Mesodermal cell (in vitro differentiated cells): ENCODE data around the gene PLPP3.

Source experiments
- H3K27ac ChIP-seq: 2 replicates; pipeline ENCODE4 v1.7.0; 2013; ENCODE audit warnings: mild to moderate bottlenecking, low read depth, low read length, moderate library complexity; ENCODE audit not compliant: severe bottlenecking
- H3K36me3 ChIP-seq: 2 replicates; pipeline ENCODE4 v1.7.1; 2013; ENCODE audit warnings: mild to moderate bottlenecking, low read length, moderate library complexity; ENCODE audit not compliant: control insufficient read depth, insufficient read depth
- H3K4me1 ChIP-seq: one replicate; pipeline ENCODE4 v1.7.1; 2013; ENCODE audit warnings: mild to moderate bottlenecking, low read length; ENCODE audit not compliant: insufficient read depth, control insufficient read depth, poor library complexity, severe bottlenecking
- H3K4me3 ChIP-seq: 2 replicates; pipeline ENCODE4 v1.7.0; 2013; ENCODE audit warnings: low read length, control low read depth, mild to moderate bottlenecking; ENCODE audit not compliant: insufficient read depth, poor library complexity, severe bottlenecking; ENCODE audit errors: extremely low read depth
- H3K9me3 ChIP-seq: 2 replicates; pipeline ENCODE4 v1.7.1; 2013; ENCODE audit warnings: mild to moderate bottlenecking, low read length, moderate library complexity; ENCODE audit not compliant: control insufficient read depth
- WGBS, 2 experiments: methylation state at CpG; one replicate each; pipeline ENCODE4 v1.1.5; 2013; ENCODE audit warnings: missing lambda C conversion rate in 2 of 2; ENCODE audit not compliant: insufficient coverage in 2 of 2; 5-methylcytosine and 5-hydroxymethylcytosine counted together

Gene PLPP3

GRCh38 chr1:56547473-56547872, 31.9 kb downstream of the PLPP3 start:
- peaks cover 10% of the 10 kb centered on the region for H3K4me1 ChIP-seq
- no peaks in the 10 kb centered on the region for H3K9me3 ChIP-seq
- no peak overlapping the region for H3K27ac ChIP-seq
- WGBS, 2 experiments: 86% methylated on average over 1 of the region's 1 CpG; no CpG with 5 or more reads in 1 of the 2 experiments
- no peak overlapping the region for H3K4me3 ChIP-seq
- H3K36me3 ChIP-seq: no peaks in the 10 kb centered on the region

GRCh38 chr1:56545711-56546110, 33.7 kb downstream of the PLPP3 start:
- Histone ChIP-seq H3K36me3 (no peaks in the 10 kb centered on the region), H3K4me1 (peaks cover 5% of the 10 kb centered on the region), H3K27ac (no peak overlapping the region), H3K4me3 (no peak overlapping the region), H3K9me3 (no peaks in the 10 kb centered on the region)
- 90 to 100% methylated on average over 5 to 7 of the region's 8 CpGs for WGBS, 2 experiments

GRCh38 chr1:56543783-56544612, 35.4 kb downstream of the PLPP3 start:
- 86 to 89% methylated on average over 1 of the region's 2 CpGs for WGBS, 2 experiments
- H3K36me3 ChIP-seq: no peaks in the 10 kb centered on the region

GRCh38 chr1:56542651-56543050, 36.7 kb downstream of the PLPP3 start:
- H3K27ac ChIP-seq: no peak overlapping the region
- H3K4me3 ChIP-seq: no peak overlapping the region
- 96 to 98% methylated on average over 4 to 5 of the region's 5 CpGs for whole genome bisulfite sequencing, 2 experiments
- no peaks in the 10 kb centered on the region for H3K9me3 ChIP-seq
- no peaks in the 10 kb centered on the region for H3K36me3 ChIP-seq
- H3K4me1 ChIP-seq: no peaks in the 10 kb centered on the region

More at GRCh38 chr1:56543783-56544612, 35.4 kb downstream of the PLPP3 start:
- no peaks in the 10 kb centered on the region for H3K9me3 ChIP-seq
- no peaks in the 10 kb centered on the region for H3K4me1 ChIP-seq
- no peak overlapping the region for H3K4me3 ChIP-seq
- H3K27ac ChIP-seq: no peak overlapping the region

- Histone ChIP-seq H3K4me1 (no peaks in the 10 kb centered on the region), H3K27ac (no peak overlapping the region), H3K4me3 (no peak overlapping the region), H3K36me3 (peaks cover 4% of the 10 kb centered on the region), H3K9me3 (no peaks in the 10 kb centered on the region)
- 100% methylated on average over 1 of the region's 1 CpG; no CpG with 5 or more reads in 1 of the 2 experiments for WGBS, 2 experiments
Measured at GRCh38 chr1:56541408-56541807, 38.0 kb downstream of the PLPP3 start.

GRCh38 chr1:56540467-56540866, 38.9 kb downstream of the PLPP3 start:
- H3K9me3 ChIP-seq: no peaks in the 10 kb centered on the region
- no peak overlapping the region for H3K27ac ChIP-seq
- no peak overlapping the region for H3K4me3 ChIP-seq
- WGBS, 2 experiments: 100% methylated on average over 1 of the region's 2 CpGs; no CpG with 5 or more reads in 1 of the 2 experiments
- no peaks in the 10 kb centered on the region for H3K4me1 ChIP-seq
- peaks cover 10% of the 10 kb centered on the region for H3K36me3 ChIP-seq

- no peak overlapping the region for H3K27ac ChIP-seq
- H3K4me3 ChIP-seq: no peak overlapping the region
- no peaks in the 10 kb centered on the region for H3K9me3 ChIP-seq
- H3K4me1 ChIP-seq: no peaks in the 10 kb centered on the region
- 50 to 57% methylated on average over 1 to 2 of the region's 2 CpGs for WGBS, 2 experiments
- H3K36me3 ChIP-seq: peaks cover 19% of the 10 kb centered on the region
Measured at GRCh38 chr1:56539520-56539931, 39.8 kb downstream of the PLPP3 start.

GRCh38 chr1:56538532-56538931, 40.8 kb downstream of the PLPP3 start:
- Histone ChIP-seq H3K4me3 (no peak overlapping the region), H3K36me3 (peaks cover 29% of the 10 kb centered on the region), H3K27ac (no peak overlapping the region), H3K9me3 (no peaks in the 10 kb centered on the region), H3K4me1 (no peaks in the 10 kb centered on the region)
- WGBS, 2 experiments: 94 to 100% methylated on average over 1 to 2 of the region's 3 CpGs

- H3K4me1 ChIP-seq: no peaks in the 10 kb centered on the region
- peaks cover 34% of the 10 kb centered on the region for H3K36me3 ChIP-seq
- 83% methylated on average over 1 of the region's 1 CpG; no CpG with 5 or more reads in 1 of the 2 experiments for WGBS, 2 experiments
- H3K9me3 ChIP-seq: no peaks in the 10 kb centered on the region
- no peak overlapping the region for H3K4me3 ChIP-seq
- no peak overlapping the region for H3K27ac ChIP-seq
Measured at GRCh38 chr1:56537660-56538059, 41.7 kb downstream of the PLPP3 start.

GRCh38 chr1:56535939-56536338, 43.4 kb downstream of the PLPP3 start:
- Histone ChIP-seq H3K27ac (no peak overlapping the region), H3K9me3 (no peaks in the 10 kb centered on the region), H3K4me1 (no peaks in the 10 kb centered on the region), H3K4me3 (no peak overlapping the region), H3K36me3 (peaks cover 44% of the 10 kb centered on the region)
- WGBS, 2 experiments: 82 to 85% methylated on average over 3 to 4 of the region's 4 CpGs

- Histone ChIP-seq H3K36me3 (peaks cover 44% of the 10 kb centered on the region), H3K4me3 (no peak overlapping the region), H3K27ac (no peak overlapping the region), H3K9me3 (no peaks in the 10 kb centered on the region), H3K4me1 (no peaks in the 10 kb centered on the region)
- 100% methylated on average over 2 of the region's 2 CpGs; no CpG with 5 or more reads in 1 of the 2 experiments for WGBS, 2 experiments
Measured at GRCh38 chr1:56535362-56535761, 44.0 kb downstream of the PLPP3 start.
